H1 (cell line): ENCODE measurements around the gene IGF2R.

ENCODE experiments used
- BCL11A ChIP-seq, 2 experiments: IDR thresholded peaks; one replicate each; pipeline ENCODE4 v1.6.1; 2011; ENCODE audit warnings: low read depth in 2 of 2, low read length in 2 of 2, mild to moderate bottlenecking in 2 of 2
- CBX5 ChIP-seq: fragments of 300-800, 300-1000 bp; sonication (generic); IDR thresholded peaks from 2 replicates; pipeline ENCODE4 v1.7.1; 2016; ENCODE audit warnings: antibody characterized with exemption, low read length, low read depth
- CEBPB ChIP-seq: IDR thresholded peaks from 2 replicates; pipeline ENCODE4 v1.6.1; 2012; ENCODE audit warnings: low read depth, low read length
- EP300 ChIP-seq, 2 experiments: IDR thresholded peaks; 1 replicate in 1 of 2; 2 replicates in 1 of 2; pipeline ENCODE4 v1.6.1; 2011 to 2012; ENCODE audit warnings: low read depth in 2 of 2, low read length in 2 of 2, mild to moderate bottlenecking in 2 of 2, borderline replicate concordance in 1 of 2, inconsistent platforms in 1 of 2, moderate library complexity in 1 of 2
- EZH2 ChIP-seq: fragments of 200-600 bp; sonication (generic); IDR thresholded peaks from 2 replicates; pipeline ENCODE4 v1.7.1; 2012; ENCODE audit warnings: low read depth, mild to moderate bottlenecking, moderate library complexity, low read length, inconsistent platforms; ENCODE audit not compliant: severe bottlenecking
- GABPA ChIP-seq: IDR thresholded peaks from 2 replicates; pipeline ENCODE4 v1.6.1; 2011; ENCODE audit warnings: mild to moderate bottlenecking, low read length, moderate library complexity, borderline replicate concordance; ENCODE audit not compliant: insufficient read depth
- GTF2F1 ChIP-seq: IDR thresholded peaks from 2 replicates; pipeline ENCODE4 v1.6.1; 2012; ENCODE audit warnings: low read depth, low read length, improper control_type of control experiment, borderline replicate concordance
- KDM5A ChIP-seq: fragments of 200-600 bp; IDR thresholded peaks from 2 replicates; pipeline ENCODE4 v1.7.1; 2012; ENCODE audit warnings: mild to moderate bottlenecking, low read length, inconsistent platforms, mixed read lengths
- PHF8 ChIP-seq: fragments of 200-600 bp; sonication (generic); conservative IDR thresholded peaks from 2 replicates; pipeline ENCODE4 v1.7.1; 2012; ENCODE audit warnings: low read depth, mild to moderate bottlenecking, inconsistent platforms, low read length, moderate library complexity
- POLR2A ChIP-seq, 2 experiments: IDR thresholded peaks; 1 replicate in 1 of 2; 2 replicates in 1 of 2; pipeline ENCODE4 v1.6.1; 2011; ENCODE audit warnings: low read depth in 2 of 2, low read length in 2 of 2, mild to moderate bottlenecking in 2 of 2; ENCODE audit errors: control extremely low read depth in 1 of 2
- POLR2AphosphoS5 ChIP-seq: IDR thresholded peaks from 2 replicates; pipeline ENCODE4 v1.6.1; 2011; ENCODE audit warnings: low read depth, low read length
- RAD21 ChIP-seq, 2 experiments: IDR thresholded peaks in 1 of 2; conservative IDR thresholded peaks in 1 of 2; 2 replicates each; pipeline ENCODE4 v1.6.1; 2011; ENCODE audit warnings: low read depth in 2 of 2, low read length in 2 of 2, improper control_type of control experiment in 1 of 2, inconsistent platforms in 1 of 2, mild to moderate bottlenecking in 1 of 2, moderate library complexity in 1 of 2
- SP1 ChIP-seq: IDR thresholded peaks from 2 replicates; pipeline ENCODE4 v1.6.1; 2011; ENCODE audit warnings: low read depth, low read length
- TF ChIP-seq, protein P1 (sequence below), 3 experiments: IDR thresholded peaks; 1 replicate in 2 of 3; 2 replicates in 1 of 3; pipeline versions ENCODE4 v1.5.1 to v1.6.1; 2011; ENCODE audit warnings: low read length in 3 of 3, mild to moderate bottlenecking in 3 of 3, inconsistent platforms in 2 of 3, low read depth in 1 of 3, moderate library complexity in 1 of 3; ENCODE audit not compliant: insufficient read depth in 1 of 3; ENCODE audit errors: control extremely low read depth in 1 of 3

DNA sequence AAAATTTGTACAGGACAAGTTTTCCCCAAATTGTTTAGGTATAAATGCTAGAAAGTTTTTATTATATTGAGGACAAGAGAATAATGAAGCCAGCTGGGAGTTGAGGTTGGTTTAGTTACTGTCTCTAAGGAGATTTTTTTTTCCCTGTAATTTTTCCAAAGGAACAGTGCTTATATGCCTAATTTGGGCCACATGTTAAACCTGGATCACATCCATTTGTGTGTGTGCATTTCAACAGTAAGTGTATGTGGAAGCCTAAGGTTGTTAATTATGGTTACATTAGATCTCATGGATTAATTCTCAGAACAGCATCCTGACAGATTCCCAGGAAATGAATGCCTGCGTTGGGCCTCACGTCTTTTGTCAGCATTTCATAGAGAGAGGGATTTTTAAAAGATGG lies 4.5 kb downstream of the IGF2R start:
- no peak for TF ChIP-seq RAD21 (IDR thresholded peaks at IDR 0.05 in 1 of 2, conservative IDR thresholded peaks at IDR 0.05 in 1 of 2; ENCODE audit: low read depth in 2 of 2, low read length in 2 of 2)
- TF ChIP-seq, protein P1, sequence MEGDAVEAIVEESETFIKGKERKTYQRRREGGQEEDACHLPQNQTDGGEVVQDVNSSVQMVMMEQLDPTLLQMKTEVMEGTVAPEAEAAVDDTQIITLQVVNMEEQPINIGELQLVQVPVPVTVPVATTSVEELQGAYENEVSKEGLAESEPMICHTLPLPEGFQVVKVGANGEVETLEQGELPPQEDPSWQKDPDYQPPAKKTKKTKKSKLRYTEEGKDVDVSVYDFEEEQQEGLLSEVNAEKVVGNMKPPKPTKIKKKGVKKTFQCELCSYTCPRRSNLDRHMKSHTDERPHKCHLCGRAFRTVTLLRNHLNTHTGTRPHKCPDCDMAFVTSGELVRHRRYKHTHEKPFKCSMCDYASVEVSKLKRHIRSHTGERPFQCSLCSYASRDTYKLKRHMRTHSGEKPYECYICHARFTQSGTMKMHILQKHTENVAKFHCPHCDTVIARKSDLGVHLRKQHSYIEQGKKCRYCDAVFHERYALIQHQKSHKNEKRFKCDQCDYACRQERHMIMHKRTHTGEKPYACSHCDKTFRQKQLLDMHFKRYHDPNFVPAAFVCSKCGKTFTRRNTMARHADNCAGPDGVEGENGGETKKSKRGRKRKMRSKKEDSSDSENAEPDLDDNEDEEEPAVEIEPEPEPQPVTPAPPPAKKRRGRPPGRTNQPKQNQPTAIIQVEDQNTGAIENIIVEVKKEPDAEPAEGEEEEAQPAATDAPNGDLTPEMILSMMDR (IDR thresholded peaks at IDR 0.05; ENCODE audit: control extremely low read depth in 1 of 3, insufficient read depth in 1 of 3, low read depth in 1 of 3, low read length in 3 of 3), result no peak
- TF ChIP-seq SP1, result no peak
- TF ChIP-seq GABPA, result no peak
- TF ChIP-seq BCL11A (IDR thresholded peaks at IDR 0.05; ENCODE audit: low read depth in 2 of 2, low read length in 2 of 2), result no peak
- no peak for TF ChIP-seq PHF8
- TF ChIP-seq CEBPB, result no peak
- no peak for TF ChIP-seq POLR2A (IDR thresholded peaks at IDR 0.05; ENCODE audit: control extremely low read depth in 1 of 2, low read depth in 2 of 2, low read length in 2 of 2)
- no peak for TF ChIP-seq CBX5
- no peak for TF ChIP-seq GTF2F1
- TF ChIP-seq POLR2AphosphoS5, result no peak
- no peak for TF ChIP-seq EZH2
- TF ChIP-seq EP300 (IDR thresholded peaks at IDR 0.05; ENCODE audit: borderline replicate concordance in 1 of 2, low read depth in 2 of 2, low read length in 2 of 2), result no peak
- TF ChIP-seq KDM5A, result no peak
